ENCODE data around the gene DCBLD2. TPM values are rescaled to one million over a fixed set of nuclear protein-coding genes. Genes with fewer than 3 reads are reported as not detected.

The DCBLD2 gene
- total RNA-seq, 2 experiments from 2014 or later = 11.9 to 12.0 TPM

GRCh38 chr3:98897701-98898100, 3.8 kb downstream of the DCBLD2 start:
- Histone ChIP-seq H2AFZ (ENCODE audit: low read length) (no peak overlapping the region), H4K20me1 (ENCODE audit: insufficient read depth, low read length) (no peaks in the 10 kb centered on the region), H3K79me2 (ENCODE audit: insufficient read depth, low read depth, low read length) (no peaks in the 10 kb centered on the region), H3K4me2 (ENCODE audit: low read length) (no peak overlapping the region), H3K9me2 (ENCODE audit: insufficient read depth, low read length) (no peaks in the 10 kb centered on the region), H3K4me1 (ENCODE audit: insufficient read depth, low read length, poor library complexity, severe bottlenecking) (peaks cover 19% of the 10 kb centered on the region), H3K36me3 (ENCODE audit: insufficient read depth, low read length) (no peaks in the 10 kb centered on the region), H3K4me3 (ENCODE audit: low read depth, low read length, poor library complexity, severe bottlenecking) (no peak overlapping the region), H3K27ac (ENCODE audit: low read depth, low read length, poor library complexity, severe bottlenecking) (no peak overlapping the region), H3K9me3 (ENCODE audit: low read length) (no peaks in the 10 kb centered on the region)
- ChIA-PET POLR2A (interaction anchor here (0.9 kb wide), 1 partner anchor 97 kb away, joined by 3 read pairs; no protein-coding TSS in a partner anchor), CTCF (ENCODE audit: unreplicated experiment) (no interaction called here)
- no TSS peak for BruUV-seq (replicated peaks)
- no peak for TF ChIP-seq CTCF (conservative IDR thresholded peaks at IDR 0.05; ENCODE audit: low read length)
- TF ChIP-seq EZH2phosphoT487 (IDR thresholded peaks at IDR 0.05; ENCODE audit: borderline replicate concordance, low read depth, low read length) = no peak
- no peak for DNase-seq (ENCODE audit: low spot score)
- intact Hi-C loops (cut with micrococcal nuclease; ENCODE audit: unreplicated experiment) = no loop called here

DNA sequence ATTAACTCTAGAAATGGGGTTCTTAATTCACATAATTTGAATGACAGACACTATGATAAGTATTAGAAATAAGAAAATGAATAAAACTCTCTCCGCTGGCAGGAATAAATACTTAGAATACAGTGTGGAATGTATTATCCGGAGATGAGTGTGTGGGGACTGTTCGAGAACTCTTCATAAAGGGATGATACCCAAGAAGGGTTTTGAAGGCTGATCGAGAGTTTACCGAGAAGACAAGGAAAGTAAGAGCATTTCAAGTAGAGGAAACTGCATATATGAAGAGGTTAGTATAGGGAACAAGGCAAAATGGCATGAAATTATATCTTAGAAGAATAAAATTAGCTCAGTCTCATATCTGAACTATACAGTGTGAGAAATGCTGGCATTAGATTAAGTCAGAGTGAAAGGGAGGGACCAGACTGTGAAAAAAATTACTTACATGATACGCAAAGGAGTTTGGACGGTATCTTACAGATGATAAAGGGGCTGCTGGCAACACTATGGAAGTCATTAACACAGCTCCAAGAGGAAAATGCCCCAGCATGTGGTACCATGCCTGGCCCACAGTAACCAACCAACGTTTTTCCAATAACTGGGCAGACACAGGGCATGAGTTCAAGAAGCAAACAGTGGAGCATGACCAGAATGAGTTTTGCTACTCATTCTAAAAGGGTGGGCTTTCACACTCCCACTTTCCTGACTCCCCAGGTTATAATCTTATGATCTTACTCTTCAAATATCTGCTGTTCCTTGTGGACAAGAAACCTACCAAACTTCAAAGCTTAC, 6.5 kb downstream of the DCBLD2 start:
- Histone ChIP-seq H3K9me2 (ENCODE audit: insufficient read depth, low read length) (no peaks in the 10 kb centered on the region), H3K4me2 (ENCODE audit: low read length) (no peak overlapping the region), H3K4me3 (ENCODE audit: low read depth, low read length, poor library complexity, severe bottlenecking) (no peak overlapping the region), H3K79me2 (ENCODE audit: insufficient read depth, low read depth, low read length) (no peaks in the 10 kb centered on the region), H3K9me3 (ENCODE audit: low read length) (no peaks in the 10 kb centered on the region), H4K20me1 (ENCODE audit: insufficient read depth, low read length) (no peaks in the 10 kb centered on the region), H2AFZ (ENCODE audit: low read length) (no peak overlapping the region), H3K36me3 (ENCODE audit: insufficient read depth, low read length) (no peaks in the 10 kb centered on the region), H3K27ac (ENCODE audit: low read depth, low read length, poor library complexity, severe bottlenecking) (no peak overlapping the region), H3K4me1 (ENCODE audit: insufficient read depth, low read length, poor library complexity, severe bottlenecking) (peaks cover 5% of the 10 kb centered on the region)
- POLR2A ChIA-PET = interaction anchor here (0.6 kb wide), 1 partner anchor 168 kb away, joined by 3 read pairs; no protein-coding TSS in a partner anchor
- no TSS peak for BruUV-seq (replicated peaks)
- TF ChIP-seq EZH2phosphoT487 (IDR thresholded peaks at IDR 0.05; ENCODE audit: borderline replicate concordance, low read depth, low read length) (no peak), CTCF (conservative IDR thresholded peaks at IDR 0.05; ENCODE audit: low read length) (no peak)
- CTCF ChIA-PET (ENCODE audit: unreplicated experiment) = no interaction called here
- DNase-seq (ENCODE audit: low spot score) = no peak
- intact Hi-C loops (cut with micrococcal nuclease; ENCODE audit: unreplicated experiment) = no loop called here

GRCh38 chr3:98893740-98894139, 7.8 kb downstream of the DCBLD2 start:
- Histone ChIP-seq H3K4me2 (ENCODE audit: low read length) (no peak overlapping the region), H3K27ac (ENCODE audit: low read depth, low read length, poor library complexity, severe bottlenecking) (no peak overlapping the region), H4K20me1 (ENCODE audit: insufficient read depth, low read length) (no peaks in the 10 kb centered on the region), H3K36me3 (ENCODE audit: insufficient read depth, low read length) (no peaks in the 10 kb centered on the region), H3K9me3 (ENCODE audit: low read length) (no peaks in the 10 kb centered on the region), H3K9me2 (ENCODE audit: insufficient read depth, low read length) (no peaks in the 10 kb centered on the region), H3K4me3 (ENCODE audit: low read depth, low read length, poor library complexity, severe bottlenecking) (no peak overlapping the region), H2AFZ (ENCODE audit: low read length) (no peak overlapping the region), H3K79me2 (ENCODE audit: insufficient read depth, low read depth, low read length) (no peaks in the 10 kb centered on the region), H3K4me1 (ENCODE audit: insufficient read depth, low read length, poor library complexity, severe bottlenecking) (no peaks in the 10 kb centered on the region)
- ChIA-PET CTCF (ENCODE audit: unreplicated experiment) (no interaction called here), POLR2A (interaction anchor here (0.7 to 2.8 kb wide), 3 partner anchors 8 to 26 kb away, joined by 3 to 10 read pairs (median 4); partner anchors contain the start of gene DCBLD2)
- TF ChIP-seq EZH2phosphoT487 (IDR thresholded peaks at IDR 0.05; ENCODE audit: borderline replicate concordance, low read depth, low read length) (no peak), CTCF (conservative IDR thresholded peaks at IDR 0.05; ENCODE audit: low read length) (no peak)
- intact Hi-C loops (cut with micrococcal nuclease; ENCODE audit: unreplicated experiment) = no loop called here
- BruUV-seq (replicated peaks) = no TSS peak
- no peak for DNase-seq (ENCODE audit: low spot score)

Measured in OCI-LY7 (cell line).